Duodenal mucosa (tissue), 2 donors: ENCODE data around the gene CARNS1.

Source experiments
- H3K27ac ChIP-seq: one replicate; pipeline ENCODE4 v1.7.0; 2013; ENCODE audit warnings: low read depth, low read length
- H3K27me3 ChIP-seq, 2 donors: one replicate each; pipeline ENCODE4 v1.7.0; 2013; ENCODE audit warnings: low read length in 2 of 2, control low read depth in 1 of 2; ENCODE audit not compliant: insufficient read depth in 2 of 2, control insufficient read depth in 1 of 2
- H3K36me3 ChIP-seq, 2 donors: one replicate each; pipeline ENCODE4 v1.7.0; 2013; ENCODE audit warnings: low read length in 2 of 2, control low read depth in 1 of 2; ENCODE audit not compliant: insufficient read depth in 2 of 2, control insufficient read depth in 1 of 2
- H3K4me1 ChIP-seq, 2 donors: one replicate each; pipeline ENCODE4 v1.7.0; 2013; ENCODE audit warnings: low read length in 2 of 2, control low read depth in 1 of 2; ENCODE audit not compliant: insufficient read depth in 2 of 2, control insufficient read depth in 1 of 2
- H3K4me3 ChIP-seq, 2 donors: one replicate each; pipeline ENCODE4 v1.7.0; 2013; ENCODE audit warnings: low read length in 2 of 2, low read depth in 1 of 2
- H3K9ac ChIP-seq, 2 donors: one replicate each; pipeline ENCODE4 v1.7.0; 2013; ENCODE audit warnings: low read length in 2 of 2, low read depth in 1 of 2
- H3K9me3 ChIP-seq, 2 donors: one replicate each; pipeline ENCODE4 v1.7.0; 2013; ENCODE audit warnings: low read length in 2 of 2, control low read depth in 1 of 2; ENCODE audit not compliant: control insufficient read depth in 1 of 2

CARNS1 gene

DNA sequence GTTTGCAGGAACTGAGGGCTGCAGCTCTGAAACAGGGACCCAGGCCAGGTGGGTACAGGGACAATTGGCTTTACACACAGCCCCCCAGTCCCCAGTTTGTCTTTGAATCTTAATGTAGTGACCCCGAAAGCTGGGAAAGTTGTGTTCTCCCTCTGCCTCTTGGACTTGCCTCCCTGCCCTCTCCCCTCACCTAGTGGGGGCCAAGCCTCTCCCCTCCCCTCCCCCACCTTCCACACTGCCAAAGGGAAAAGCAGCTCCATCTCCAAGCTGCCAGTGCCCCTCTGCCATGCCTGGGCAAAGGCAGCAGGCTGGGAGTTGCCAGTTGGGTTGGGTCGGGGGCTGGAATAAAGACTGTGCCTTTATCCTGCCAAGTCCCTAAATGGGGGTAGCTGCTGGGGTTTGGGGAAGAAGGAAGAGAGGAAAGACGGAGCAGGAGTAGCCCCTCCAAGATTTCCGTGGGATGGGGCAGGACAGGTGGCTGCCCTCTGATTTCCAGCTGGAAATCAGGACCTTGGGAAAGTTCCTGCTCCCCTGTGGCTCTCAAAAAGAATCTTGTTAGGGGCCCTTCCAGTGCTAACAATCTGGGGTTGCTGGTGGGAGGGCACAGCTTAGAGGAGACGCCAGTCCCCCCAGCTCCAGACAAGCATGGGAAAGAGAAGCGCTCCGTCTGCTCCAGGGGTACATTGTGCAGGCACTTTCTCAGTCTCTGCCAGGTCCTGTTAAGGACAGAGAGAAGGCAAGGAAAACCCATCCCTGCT lies 39.2 kb upstream of the CARNS1 start:
- no peaks in the 10 kb centered on the region for H3K9me3 ChIP-seq
- H3K4me1 ChIP-seq = peaks cover 22 to 23% of the 10 kb centered on the region in 2 donors
- no peak overlapping the region for H3K9ac ChIP-seq
- no peak overlapping the region for H3K27ac ChIP-seq
- H3K27me3 ChIP-seq = no peaks in the 10 kb centered on the region
- no peak overlapping the region for H3K4me3 ChIP-seq
- no peaks in the 10 kb centered on the region for H3K36me3 ChIP-seq

DNA sequence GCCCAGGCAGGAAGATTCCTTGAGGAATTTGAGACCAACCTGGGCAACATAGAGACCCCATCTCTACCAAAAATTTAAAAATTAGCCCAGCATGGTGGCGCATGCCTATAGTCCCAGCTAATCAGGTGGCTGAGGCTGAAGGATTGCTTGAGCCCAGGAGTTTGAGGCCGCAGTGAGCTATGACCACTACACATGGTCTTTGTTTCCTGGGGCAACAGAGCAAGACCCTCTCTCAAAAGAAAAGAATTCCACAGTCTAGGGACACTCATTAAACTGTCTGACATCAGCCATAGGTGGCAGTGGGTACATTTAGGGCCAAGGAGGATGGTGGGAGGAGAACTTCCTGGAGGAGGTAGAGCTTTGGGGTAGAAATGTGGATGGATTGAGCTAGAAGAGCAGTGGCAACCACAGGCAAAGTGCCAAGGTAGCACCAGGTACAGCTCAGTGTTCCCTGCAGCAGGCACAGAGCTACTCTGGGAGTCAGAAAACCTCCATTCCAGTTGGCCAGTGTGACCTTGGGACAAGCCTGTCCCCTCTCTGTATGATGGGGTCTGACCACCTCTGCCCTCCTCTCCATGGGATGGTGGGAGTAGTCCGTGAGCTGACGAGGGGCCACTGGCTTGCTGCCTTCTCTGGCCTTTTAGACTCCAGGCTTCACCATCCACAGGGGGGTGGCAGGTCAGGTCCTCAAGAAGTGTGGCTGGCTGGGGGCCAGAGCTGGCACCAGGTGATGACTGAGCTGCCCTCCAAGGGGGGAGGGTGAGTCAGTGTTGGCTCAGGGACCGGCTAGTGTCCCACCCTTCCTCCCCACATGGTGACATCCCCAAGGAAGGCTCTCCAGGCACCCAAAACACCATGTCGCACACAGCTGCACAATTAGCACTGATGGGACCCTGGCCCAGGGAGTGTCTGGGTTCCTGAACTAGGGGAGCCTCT lies 38.3 kb upstream of the CARNS1 start:
- Histone ChIP-seq H3K4me3 (no peak overlapping the region), H3K4me1 (peaks cover 13 to 15% of the 10 kb centered on the region in 2 donors), H3K9ac (no peak overlapping the region), H3K27me3 (no peaks in the 10 kb centered on the region), H3K9me3 (no peaks in the 10 kb centered on the region), H3K27ac (no peak overlapping the region), H3K36me3 (no peaks in the 10 kb centered on the region)

DNA sequence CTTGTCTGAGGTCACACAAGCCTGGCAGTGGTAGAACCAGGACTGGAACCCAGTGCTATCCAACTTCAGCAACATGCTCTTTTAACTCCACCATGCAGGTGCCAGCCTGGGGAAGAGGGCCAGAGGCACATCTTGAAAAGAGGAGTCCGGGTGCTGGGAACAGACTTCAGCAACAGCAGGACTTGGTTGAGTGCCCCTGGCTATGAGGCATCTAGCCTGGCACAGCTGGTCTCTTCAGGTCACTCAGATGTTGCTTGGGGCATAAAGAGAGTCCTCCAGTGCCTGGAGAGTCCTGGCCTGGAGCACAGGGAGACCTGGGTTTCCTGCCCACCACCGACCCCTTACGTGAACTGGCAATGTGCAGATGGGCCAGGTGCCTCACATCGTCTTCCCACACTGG lies 36.9 kb upstream of the CARNS1 start:
- H3K27ac ChIP-seq = no peak overlapping the region
- H3K36me3 ChIP-seq = no peaks in the 10 kb centered on the region
- H3K9me3 ChIP-seq = no peaks in the 10 kb centered on the region
- no peaks in the 10 kb centered on the region for H3K27me3 ChIP-seq
- no peak overlapping the region for H3K9ac ChIP-seq
- no peak overlapping the region for H3K4me3 ChIP-seq
- H3K4me1 ChIP-seq = peaks cover 12 to 18% of the 10 kb centered on the region in 2 donors

- no peak overlapping the region for H3K27ac ChIP-seq
- no peaks in the 10 kb centered on the region for H3K36me3 ChIP-seq
- H3K27me3 ChIP-seq = no peaks in the 10 kb centered on the region
- H3K9me3 ChIP-seq = no peaks in the 10 kb centered on the region
- H3K9ac ChIP-seq = no peak overlapping the region
- peaks cover 5 to 10% of the 10 kb centered on the region in 2 donors for H3K4me1 ChIP-seq
- H3K4me3 ChIP-seq = no peak overlapping the region
Observed at GRCh38 chr11:67379061-67380058, 36.1 kb upstream of the CARNS1 start.

DNA sequence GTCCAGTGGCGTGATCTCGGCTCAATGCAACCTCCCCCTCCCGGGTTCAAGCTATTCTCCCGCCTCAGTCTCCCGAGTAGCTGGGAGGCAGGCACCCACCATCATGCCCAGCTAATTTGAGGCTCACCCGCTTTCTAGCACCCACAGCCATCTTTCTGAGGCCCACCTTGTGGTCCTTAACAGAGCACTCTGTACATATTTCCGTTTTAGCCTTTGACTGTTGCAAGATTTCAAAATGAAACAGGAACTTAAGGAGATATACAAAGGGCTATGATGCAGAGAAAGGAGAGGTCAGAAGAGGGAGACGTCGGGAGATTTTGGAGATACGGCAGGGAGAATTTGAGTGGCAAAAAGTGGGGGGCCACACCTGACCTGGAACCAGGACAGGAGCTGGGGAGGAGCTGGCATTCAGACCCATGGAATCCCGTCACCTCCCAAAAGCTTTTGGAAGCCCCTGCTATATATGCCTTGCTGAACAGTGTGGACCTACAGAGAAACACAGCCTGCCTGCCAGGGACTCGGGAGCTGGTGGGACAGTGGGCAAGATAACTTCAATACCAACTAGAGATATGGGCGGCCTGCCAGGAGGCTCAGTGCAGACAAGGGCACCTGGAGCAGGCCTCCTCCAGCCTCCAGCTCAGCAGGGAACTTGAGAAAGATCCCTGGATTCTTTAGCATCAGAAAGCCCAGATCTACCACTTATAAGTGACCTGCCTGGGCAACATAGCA lies 34.1 kb upstream of the CARNS1 start:
- no peak overlapping the region for H3K4me3 ChIP-seq
- H3K4me1 ChIP-seq = peaks cover 0 to 6% of the 10 kb centered on the region in 2 donors
- no peak overlapping the region for H3K27ac ChIP-seq
- peaks cover 0 to 6% of the 10 kb centered on the region in 2 donors for H3K27me3 ChIP-seq
- no peaks in the 10 kb centered on the region for H3K36me3 ChIP-seq
- no peak overlapping the region for H3K9ac ChIP-seq
- no peaks in the 10 kb centered on the region for H3K9me3 ChIP-seq

GRCh38 chr11:67382276-67383136 lies 33.0 kb upstream of the CARNS1 start:
- peaks cover 0 to 6% of the 10 kb centered on the region in 2 donors for H3K27me3 ChIP-seq
- peak overlapping the region in 1 of 2 donors; percentile 9 for H3K9ac ChIP-seq
- no peak overlapping the region for H3K27ac ChIP-seq
- H3K9me3 ChIP-seq = no peaks in the 10 kb centered on the region
- H3K4me1 ChIP-seq = peaks cover 0 to 6% of the 10 kb centered on the region in 2 donors
- no peak overlapping the region for H3K4me3 ChIP-seq
- H3K36me3 ChIP-seq = no peaks in the 10 kb centered on the region

DNA sequence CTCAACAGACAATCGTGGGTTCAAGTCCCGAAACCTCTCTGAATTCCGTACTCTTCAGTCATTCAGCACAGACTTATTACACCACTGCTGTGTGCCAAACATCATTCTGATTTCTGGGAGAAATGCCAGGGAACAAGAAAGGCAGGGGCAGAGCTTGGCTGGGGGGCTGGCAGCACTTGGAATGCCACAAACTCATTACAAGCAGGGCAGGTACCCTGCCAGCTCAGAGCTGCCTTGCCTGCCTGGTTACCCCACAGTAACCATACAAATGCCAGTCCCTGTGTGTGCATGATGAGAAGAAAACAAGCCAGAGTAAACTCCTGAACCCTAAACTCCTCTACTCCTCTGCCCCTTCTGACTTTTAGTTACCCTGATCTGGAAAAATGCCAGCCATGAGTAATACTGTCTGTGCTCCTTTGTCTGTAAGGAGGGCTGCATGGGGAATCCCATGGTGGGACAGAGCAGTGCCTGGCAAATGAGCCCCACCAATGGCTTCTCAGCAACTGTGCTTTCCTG lies 30.6 kb upstream of the CARNS1 start:
- Histone ChIP-seq H3K36me3 (no peaks in the 10 kb centered on the region), H3K27ac (no peak overlapping the region), H3K4me1 (peaks cover 0 to 10% of the 10 kb centered on the region in 2 donors), H3K9me3 (no peaks in the 10 kb centered on the region), H3K27me3 (peaks cover 0 to 6% of the 10 kb centered on the region in 2 donors), H3K9ac (no peak overlapping the region), H3K4me3 (no peak overlapping the region)

- Histone ChIP-seq H3K27ac (no peak overlapping the region), H3K9ac (no peak overlapping the region), H3K4me3 (no peak overlapping the region), H3K36me3 (no peaks in the 10 kb centered on the region), H3K9me3 (no peaks in the 10 kb centered on the region), H3K27me3 (peaks cover 0 to 6% of the 10 kb centered on the region in 2 donors), H3K4me1 (peaks cover 0 to 10% of the 10 kb centered on the region in 2 donors)
Observed at GRCh38 chr11:67387069-67387468, 28.4 kb upstream of the CARNS1 start.
